Measurements from ENCODE around the gene ASXL1.

- no peak for TF ChIP-seq POLR2AphosphoS5 (IDR thresholded peaks at IDR 0.05; ENCODE audit: insufficient read depth in 1 of 2, low read depth in 1 of 2)
- no peak for TF ChIP-seq CTCF (IDR thresholded peaks at IDR 0.05)
These were observed 91.1 kb downstream of the ASXL1 start for GRCh38 chr20:32449057-32449889.
